ENCODE results near the gene IKBKG. TPM values are rescaled to one million over a fixed set of nuclear protein-coding genes. Genes with fewer than 3 reads are reported as not detected.

The IKBKG gene
- total RNA-seq, 1 experiment from 2014 or later, result 24.0 TPM

DNA sequence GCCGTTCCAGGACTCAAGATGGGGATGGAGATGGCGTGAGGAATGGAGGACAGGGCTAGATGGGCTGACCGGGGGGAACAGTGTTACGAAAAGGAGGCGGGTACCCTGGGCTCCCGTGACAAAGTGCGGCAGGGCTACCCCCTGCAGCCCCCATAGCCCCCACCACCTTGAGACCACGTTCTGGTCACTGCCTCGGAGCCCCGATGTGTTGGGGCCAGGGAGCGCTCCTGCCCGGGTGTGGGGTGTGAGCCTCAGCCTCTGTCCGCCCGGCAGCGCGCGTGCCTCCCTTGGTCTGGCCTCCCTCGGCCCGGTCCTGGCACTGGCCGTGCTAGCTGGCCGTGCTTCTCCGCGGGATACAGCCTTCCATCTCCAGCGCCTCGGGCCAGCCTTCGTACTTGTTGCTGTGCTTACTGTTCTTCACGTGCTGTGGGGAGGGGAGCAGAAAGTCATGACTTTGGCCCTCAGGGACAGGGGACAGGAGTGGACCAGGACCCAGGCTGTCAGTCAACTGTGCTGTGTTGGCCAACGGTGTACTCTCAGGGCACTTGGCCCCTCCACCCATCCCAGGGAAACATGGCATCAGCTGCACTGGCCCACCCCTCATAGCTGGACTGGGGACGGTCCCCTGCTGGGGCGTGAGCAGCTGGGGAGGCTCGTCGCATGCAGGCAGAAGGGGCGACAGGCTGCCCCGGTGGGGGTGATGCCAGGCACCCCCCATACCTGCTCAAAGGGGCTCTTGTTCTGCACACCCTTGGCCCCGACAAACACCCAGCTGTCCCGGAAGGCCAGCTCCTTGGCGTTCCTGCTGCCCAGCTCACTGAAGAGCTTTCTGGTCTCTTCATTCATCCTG is 40.7 kb upstream of the IKBKG start:
- RAD21 ChIA-PET (ENCODE audit: low non-redundant PET in 1 of 2, low total read pairs in 2 of 2, uncharacterized antibody in 2 of 2, unreplicated experiment in 2 of 2), result no interaction called here
- no peak overlapping the region for H3K27ac ChIP-seq (ENCODE audit: low read depth, low read length)
- H3K9ac ChIP-seq (ENCODE audit: low read length), result no peak overlapping the region
- no peak overlapping the region for H3K4me2 ChIP-seq (ENCODE audit: low read length)
- no peaks in the 10 kb centered on the region for H3K36me3 ChIP-seq (ENCODE audit: control insufficient read depth in 1 of 2, insufficient read depth in 2 of 2, low read length in 2 of 2)
- no peak overlapping the region for H2AFZ ChIP-seq (ENCODE audit: low read depth, low read length, poor library complexity, severe bottlenecking)
- no peaks in the 10 kb centered on the region for H3K27me3 ChIP-seq (ENCODE audit: insufficient read depth, low read length)
- DNase-seq (ENCODE audit: low read depth, low spot score), result no peak
- intact Hi-C loops (cut with micrococcal nuclease), result no loop called here
- CTCF ChIA-PET, result no interaction called here
- H3K9me2 ChIP-seq (ENCODE audit: insufficient read depth), result no peaks in the 10 kb centered on the region
- no TSS peak for BruUV-seq (replicated peaks)
- POLR2A ChIA-PET, result no interaction called here
- no peak for TF ChIP-seq SIN3A (IDR thresholded peaks at IDR 0.05; ENCODE audit: low read depth)
- TF ChIP-seq ELF1 (IDR thresholded peaks at IDR 0.05; ENCODE audit: borderline replicate concordance, low read depth), result no peak
- TF ChIP-seq FOSL1 (IDR thresholded peaks at IDR 0.05; ENCODE audit: low read depth), result no peak
- TF ChIP-seq ZNF274 (IDR thresholded peaks at IDR 0.05; ENCODE audit: low read depth, low read length), result no peak
- TF ChIP-seq RAD21 (IDR thresholded peaks at IDR 0.05; ENCODE audit: low read depth), result no peak
- TF ChIP-seq ZFX (IDR thresholded peaks at IDR 0.05), result no peak
- TF ChIP-seq SRF (IDR thresholded peaks at IDR 0.05; ENCODE audit: low read depth), result no peak
- TF ChIP-seq, protein P1, sequence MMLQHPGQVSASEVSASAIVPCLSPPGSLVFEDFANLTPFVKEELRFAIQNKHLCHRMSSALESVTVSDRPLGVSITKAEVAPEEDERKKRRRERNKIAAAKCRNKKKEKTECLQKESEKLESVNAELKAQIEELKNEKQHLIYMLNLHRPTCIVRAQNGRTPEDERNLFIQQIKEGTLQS (IDR thresholded peaks at IDR 0.05), result no peak
- TF ChIP-seq POLR2A (IDR thresholded peaks at IDR 0.05; ENCODE audit: borderline replicate concordance, extremely low read depth, insufficient read depth, insufficient read length), result no peak
- TF ChIP-seq TCF7L2 (IDR thresholded peaks at IDR 0.05; ENCODE audit: borderline replicate concordance, extremely low read depth, insufficient read depth, insufficient read length), result no peak
- no peak for TF ChIP-seq ZBTB33 (IDR thresholded peaks at IDR 0.05; ENCODE audit: extremely low read depth, insufficient replicate concordance, low read length)
- no peak for TF ChIP-seq SP1 (IDR thresholded peaks at IDR 0.05; ENCODE audit: low read depth)
- TF ChIP-seq CEBPB (IDR thresholded peaks at IDR 0.05; ENCODE audit: low read depth), result no peak
- no peak for TF ChIP-seq JUND (IDR thresholded peaks at IDR 0.05)
- TF ChIP-seq, protein P2, sequence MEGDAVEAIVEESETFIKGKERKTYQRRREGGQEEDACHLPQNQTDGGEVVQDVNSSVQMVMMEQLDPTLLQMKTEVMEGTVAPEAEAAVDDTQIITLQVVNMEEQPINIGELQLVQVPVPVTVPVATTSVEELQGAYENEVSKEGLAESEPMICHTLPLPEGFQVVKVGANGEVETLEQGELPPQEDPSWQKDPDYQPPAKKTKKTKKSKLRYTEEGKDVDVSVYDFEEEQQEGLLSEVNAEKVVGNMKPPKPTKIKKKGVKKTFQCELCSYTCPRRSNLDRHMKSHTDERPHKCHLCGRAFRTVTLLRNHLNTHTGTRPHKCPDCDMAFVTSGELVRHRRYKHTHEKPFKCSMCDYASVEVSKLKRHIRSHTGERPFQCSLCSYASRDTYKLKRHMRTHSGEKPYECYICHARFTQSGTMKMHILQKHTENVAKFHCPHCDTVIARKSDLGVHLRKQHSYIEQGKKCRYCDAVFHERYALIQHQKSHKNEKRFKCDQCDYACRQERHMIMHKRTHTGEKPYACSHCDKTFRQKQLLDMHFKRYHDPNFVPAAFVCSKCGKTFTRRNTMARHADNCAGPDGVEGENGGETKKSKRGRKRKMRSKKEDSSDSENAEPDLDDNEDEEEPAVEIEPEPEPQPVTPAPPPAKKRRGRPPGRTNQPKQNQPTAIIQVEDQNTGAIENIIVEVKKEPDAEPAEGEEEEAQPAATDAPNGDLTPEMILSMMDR (IDR thresholded peaks at IDR 0.05 in 2 of 3, conservative IDR thresholded peaks at IDR 0.05 in 1 of 3; ENCODE audit: borderline replicate concordance in 1 of 3, insufficient read depth in 1 of 3, low read depth in 2 of 3, low read length in 2 of 3), result no peak
- no peak for TF ChIP-seq POLR2AphosphoS5 (IDR thresholded peaks at IDR 0.05; ENCODE audit: low read depth, low read length)
- TF ChIP-seq REST (IDR thresholded peaks at IDR 0.05; ENCODE audit: low read depth), result no peak
- no peak for TF ChIP-seq YY1 (IDR thresholded peaks at IDR 0.05; ENCODE audit: extremely low read depth, insufficient replicate concordance, low read depth, low read length)
- no peak for TF ChIP-seq CBX3 (IDR thresholded peaks at IDR 0.05; ENCODE audit: low read depth)
- no peak for TF ChIP-seq MAX (IDR thresholded peaks at IDR 0.05)
- no peak for ATAC-seq
- H3K9me3 ChIP-seq (ENCODE audit: control insufficient read depth in 1 of 2, insufficient read depth in 1 of 2, low read depth in 1 of 2, low read length in 2 of 2), result no peaks in the 10 kb centered on the region
- no peak overlapping the region for H3K4me3 ChIP-seq (replicated peaks in 1 of 2; ENCODE audit: low read depth in 1 of 2, low read length in 2 of 2)
- peaks cover 0 to 5% of the 10 kb centered on the region in 2 experiments; a peak in 1 of 4 replicates for H3K4me1 ChIP-seq (ENCODE audit: control insufficient read depth in 1 of 2, insufficient read depth in 2 of 2, low read length in 2 of 2)
- H3K79me2 ChIP-seq (ENCODE audit: insufficient read depth, low read length), result no peaks in the 10 kb centered on the region
- H4K20me1 ChIP-seq (ENCODE audit: insufficient read depth), result no peaks in the 10 kb centered on the region

Measured in HCT116 (cell line).